GM18520 (cell line): ENCODE data around the gene TNFAIP3.
A peak's percentile ranks its signal among the peaks of the same experiment; 100 is the strongest.

ENCODE experiments used
- ATAC-seq: cut with Tn5 transposase; IDR thresholded peaks from one replicate; pipeline ENCODE4 v1.9.1; 2021; ENCODE audit not compliant: unreplicated experiment

TNFAIP3 gene

GRCh38 chr6:137919837-137920730 lies 53.0 kb downstream of the TNFAIP3 start:
- ATAC-seq, result no peak

- ATAC-seq, result no peak
Observed at GRCh38 chr6:137921823-137922222, 54.8 kb downstream of the TNFAIP3 start.

DNA sequence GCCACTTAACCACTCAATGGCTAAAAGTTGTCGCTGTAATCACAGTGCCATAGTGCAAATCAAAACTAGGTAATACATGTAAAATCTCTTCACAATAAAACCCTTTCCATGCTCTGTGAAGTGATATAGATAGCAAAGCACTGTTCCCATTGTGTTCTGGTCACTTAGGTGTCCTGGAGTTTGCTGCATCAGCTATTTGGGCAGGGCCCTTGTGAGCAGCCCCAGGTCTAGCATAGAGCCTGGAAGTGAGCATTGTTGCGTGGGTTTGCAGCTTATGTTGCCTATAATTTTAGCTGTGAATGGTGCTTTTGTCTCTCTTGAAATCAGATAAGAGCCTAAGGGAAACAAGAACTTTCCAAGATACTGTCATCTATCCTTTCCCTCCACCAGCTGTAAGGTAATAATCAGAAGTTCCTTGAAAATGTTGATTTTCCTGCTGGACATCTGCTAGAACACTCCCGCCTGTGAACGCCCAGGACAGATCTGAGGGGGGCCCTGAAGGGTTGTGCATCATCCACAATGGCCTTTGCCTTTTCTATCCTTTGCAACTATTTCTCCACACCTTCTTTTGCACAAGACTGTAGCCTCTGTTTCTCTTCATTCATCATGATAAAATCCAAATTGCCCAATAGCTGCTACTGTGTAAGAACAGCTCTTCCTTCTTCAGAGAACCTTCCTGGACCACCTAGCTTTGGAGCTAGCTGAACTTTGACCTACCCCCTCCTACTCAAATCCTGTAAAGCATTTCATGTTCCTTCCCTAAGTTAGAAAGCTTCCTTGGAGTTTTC lies 57.0 kb downstream of the TNFAIP3 start:
- no peak for ATAC-seq

DNA sequence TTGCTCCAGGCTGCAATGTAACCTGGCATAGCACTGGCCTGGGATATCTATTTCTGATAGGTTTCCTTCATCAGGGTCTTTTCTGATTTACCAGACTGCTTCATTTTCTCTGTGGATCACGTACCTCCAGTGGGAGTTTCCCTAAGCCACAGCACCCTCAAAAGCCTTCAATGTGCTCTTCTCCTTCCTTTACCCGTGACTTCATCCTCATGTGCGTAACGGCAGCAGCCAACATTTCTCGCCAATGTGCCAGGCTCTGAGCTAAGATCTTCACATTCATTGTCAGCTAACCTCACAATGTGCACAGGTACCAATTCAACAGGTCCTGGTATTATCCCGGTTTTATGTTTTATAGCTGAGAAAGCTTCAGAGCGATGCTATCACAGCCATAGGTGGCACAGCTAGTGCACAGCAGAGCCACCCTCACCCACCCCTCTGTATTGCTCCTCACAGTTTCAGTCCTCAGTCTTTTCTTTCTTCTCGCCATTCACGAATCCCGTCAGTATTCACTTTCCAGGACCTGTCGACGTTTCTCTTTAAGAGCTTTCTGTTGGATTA lies 58.2 kb downstream of the TNFAIP3 start:
- ATAC-seq, result no peak

- no peak for ATAC-seq
Observed at GRCh38 chr6:137926207-137926731, 59.2 kb downstream of the TNFAIP3 start.

DNA sequence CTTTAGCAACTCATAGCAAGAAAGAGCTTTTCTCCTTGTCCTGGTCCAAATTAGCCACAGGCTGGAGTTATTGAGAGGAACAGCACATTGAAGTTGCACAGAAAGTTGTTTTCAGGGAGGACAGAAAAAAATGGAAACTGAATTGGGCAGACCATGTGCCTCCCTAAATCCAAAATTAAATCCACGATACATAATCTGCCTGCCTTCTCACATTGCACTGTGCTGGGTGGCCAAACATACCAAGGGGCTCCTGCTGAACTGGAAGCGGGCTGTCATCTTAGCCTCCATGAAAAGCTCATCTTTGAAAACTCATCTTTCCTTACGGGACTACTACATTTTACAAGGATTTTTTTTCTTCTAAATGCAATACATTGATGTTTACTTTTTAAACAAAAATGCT lies 59.9 kb downstream of the TNFAIP3 start:
- no peak for ATAC-seq

- ATAC-seq, result peak; percentile 91
Observed at GRCh38 chr6:137927777-137928218, 60.7 kb downstream of the TNFAIP3 start.

GRCh38 chr6:137928286-137928685 lies 61.2 kb downstream of the TNFAIP3 start:
- ATAC-seq, result peak; percentile 14

DNA sequence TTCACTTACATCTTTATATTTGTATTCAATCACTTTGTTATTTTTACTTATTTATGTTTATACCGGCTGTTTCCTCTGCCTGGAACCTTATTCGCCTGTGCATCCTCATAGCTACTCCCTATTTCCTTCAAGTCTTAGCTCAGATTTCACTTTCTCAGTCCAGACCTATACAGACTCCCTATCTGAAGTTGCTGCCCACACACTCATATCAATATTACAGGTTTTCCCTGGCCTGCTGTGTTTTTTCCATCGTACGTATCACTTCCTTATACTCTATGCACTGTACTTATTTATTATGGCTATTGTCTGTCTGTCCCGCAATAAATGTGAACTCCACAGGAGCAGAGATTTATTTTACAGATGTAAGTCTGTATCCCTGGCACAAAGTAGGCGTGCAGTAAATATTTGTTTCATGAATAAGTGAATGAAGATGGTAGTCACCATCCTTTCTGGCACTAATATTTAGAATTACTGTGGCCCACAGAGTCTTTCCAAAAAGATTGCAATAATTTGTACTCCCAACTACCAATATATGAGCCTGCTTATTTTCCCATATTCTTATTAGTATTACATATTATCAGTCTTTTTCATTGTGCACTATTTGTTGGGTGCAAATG lies 64.9 kb downstream of the TNFAIP3 start:
- no peak for ATAC-seq
